ENCODE results near the gene CCT8L2.
"Not testable (repeated sequence)": the region's sequence is repeated elsewhere in the genome, so short reads cannot be mapped to it uniquely, and the experiment has no call there.

DNA sequence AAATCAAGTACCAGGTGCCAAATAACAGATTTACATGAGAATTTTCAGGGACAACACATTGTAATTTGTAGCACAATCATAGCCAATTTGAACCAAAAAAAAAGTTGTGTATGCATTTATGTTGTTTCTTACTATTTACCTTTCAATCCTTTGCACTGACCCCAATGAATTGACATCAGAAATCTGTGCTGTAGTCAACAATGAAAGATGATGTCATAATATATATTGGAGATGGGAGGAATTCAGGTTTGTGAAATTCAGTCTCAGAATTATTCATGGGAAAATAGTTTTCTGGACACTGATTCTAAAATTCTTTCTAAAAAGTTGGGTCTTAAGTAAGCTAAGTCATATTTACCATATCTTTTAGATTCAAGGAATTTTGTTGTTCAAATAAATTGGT, 31.0 kb upstream of the CCT8L2 start:
- not testable (repeated sequence) for TF ChIP-seq POLR2AphosphoS5 (IDR thresholded peaks at IDR 0.05; ENCODE audit: borderline replicate concordance, low read depth, low read length); EZH2 (IDR thresholded peaks at IDR 0.05); FOXP2 (optimal IDR thresholded peaks at IDR 0.05; ENCODE audit: control extremely low read depth, extremely low read length, insufficient read depth)

Measured in SK-N-MC (cell line).